Esophagus muscularis mucosa (tissue), 4 donors: ENCODE data around the gene CKAP2L.

Experiments
- EP300 ChIP-seq: sonication (generic); formaldehyde crosslinking; IDR thresholded peaks from one replicate; pipeline ENCODE4 v1.6.1; 2017; ENCODE audit warnings: antibody characterized with exemption
- POLR2A ChIP-seq: fragments of 450-650 bp; IDR thresholded peaks from one replicate; pipeline ENCODE4 v1.6.1; 2017; ENCODE audit warnings: antibody characterized with exemption, moderate library complexity, mild to moderate bottlenecking, low read depth
- TF ChIP-seq, protein P1 (sequence below), 3 experiments: fragments of 200-600 bp in 2 of 3; fragments of 450-650 bp in 1 of 3; sonication (generic) in 2 of 3; IDR thresholded peaks; one replicate each; pipeline ENCODE4 v1.5.1; 2017 to 2019; ENCODE audit warnings: antibody characterized with exemption in 3 of 3, mild to moderate bottlenecking in 2 of 3, moderate library complexity in 1 of 3

DNA sequence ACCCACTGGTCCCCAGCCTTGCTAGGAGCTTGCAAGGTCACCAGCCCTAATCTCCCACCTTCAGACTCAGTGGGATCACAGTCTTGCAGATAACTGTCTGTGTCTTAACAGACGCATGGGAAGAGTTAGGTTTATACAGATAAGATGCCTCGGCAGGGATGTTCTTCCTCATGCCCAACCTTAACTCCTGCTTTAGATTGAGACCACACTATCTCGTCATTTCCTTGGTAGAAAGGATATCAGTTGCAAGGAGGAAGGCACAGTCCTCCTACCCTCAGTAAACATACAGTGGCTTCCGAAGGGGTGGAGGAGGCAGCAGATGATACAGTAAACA lies 36.4 kb downstream of the CKAP2L start:
- TF ChIP-seq EP300, result no peak
- TF ChIP-seq, protein P1, sequence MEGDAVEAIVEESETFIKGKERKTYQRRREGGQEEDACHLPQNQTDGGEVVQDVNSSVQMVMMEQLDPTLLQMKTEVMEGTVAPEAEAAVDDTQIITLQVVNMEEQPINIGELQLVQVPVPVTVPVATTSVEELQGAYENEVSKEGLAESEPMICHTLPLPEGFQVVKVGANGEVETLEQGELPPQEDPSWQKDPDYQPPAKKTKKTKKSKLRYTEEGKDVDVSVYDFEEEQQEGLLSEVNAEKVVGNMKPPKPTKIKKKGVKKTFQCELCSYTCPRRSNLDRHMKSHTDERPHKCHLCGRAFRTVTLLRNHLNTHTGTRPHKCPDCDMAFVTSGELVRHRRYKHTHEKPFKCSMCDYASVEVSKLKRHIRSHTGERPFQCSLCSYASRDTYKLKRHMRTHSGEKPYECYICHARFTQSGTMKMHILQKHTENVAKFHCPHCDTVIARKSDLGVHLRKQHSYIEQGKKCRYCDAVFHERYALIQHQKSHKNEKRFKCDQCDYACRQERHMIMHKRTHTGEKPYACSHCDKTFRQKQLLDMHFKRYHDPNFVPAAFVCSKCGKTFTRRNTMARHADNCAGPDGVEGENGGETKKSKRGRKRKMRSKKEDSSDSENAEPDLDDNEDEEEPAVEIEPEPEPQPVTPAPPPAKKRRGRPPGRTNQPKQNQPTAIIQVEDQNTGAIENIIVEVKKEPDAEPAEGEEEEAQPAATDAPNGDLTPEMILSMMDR (IDR thresholded peaks at IDR 0.05), result no peak
- no peak for TF ChIP-seq POLR2A
